ENCODE results near the gene CEP72.

The CEP72 gene

DNA sequence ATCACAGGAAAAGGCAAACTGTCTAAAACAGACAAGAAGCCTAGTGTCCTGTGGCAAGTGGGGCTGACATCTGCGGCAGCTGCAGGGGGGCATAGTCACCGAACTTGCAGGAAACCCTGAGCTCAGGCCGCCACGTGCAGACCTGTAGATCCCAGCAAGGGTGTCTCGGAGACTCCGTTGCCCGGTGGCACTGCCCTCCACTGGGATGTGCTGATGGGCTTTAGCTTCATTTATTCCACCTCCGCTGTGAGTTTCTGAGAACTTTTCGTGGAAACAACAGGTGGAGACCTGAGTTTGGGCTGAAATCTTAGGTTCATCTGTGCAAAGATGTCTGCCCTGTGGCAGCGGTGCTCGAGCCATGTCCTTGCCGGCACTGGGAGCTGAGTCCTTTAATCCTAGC, 22.1 kb downstream of the CEP72 start:
- DNase-seq (ENCODE audit: low read depth): no peak
- H3K4me3 ChIP-seq (ENCODE audit: low read length): no peak overlapping the region
- TF ChIP-seq CTCF (conservative IDR thresholded peaks at IDR 0.05; ENCODE audit: low read depth, low read length): no peak

DNA sequence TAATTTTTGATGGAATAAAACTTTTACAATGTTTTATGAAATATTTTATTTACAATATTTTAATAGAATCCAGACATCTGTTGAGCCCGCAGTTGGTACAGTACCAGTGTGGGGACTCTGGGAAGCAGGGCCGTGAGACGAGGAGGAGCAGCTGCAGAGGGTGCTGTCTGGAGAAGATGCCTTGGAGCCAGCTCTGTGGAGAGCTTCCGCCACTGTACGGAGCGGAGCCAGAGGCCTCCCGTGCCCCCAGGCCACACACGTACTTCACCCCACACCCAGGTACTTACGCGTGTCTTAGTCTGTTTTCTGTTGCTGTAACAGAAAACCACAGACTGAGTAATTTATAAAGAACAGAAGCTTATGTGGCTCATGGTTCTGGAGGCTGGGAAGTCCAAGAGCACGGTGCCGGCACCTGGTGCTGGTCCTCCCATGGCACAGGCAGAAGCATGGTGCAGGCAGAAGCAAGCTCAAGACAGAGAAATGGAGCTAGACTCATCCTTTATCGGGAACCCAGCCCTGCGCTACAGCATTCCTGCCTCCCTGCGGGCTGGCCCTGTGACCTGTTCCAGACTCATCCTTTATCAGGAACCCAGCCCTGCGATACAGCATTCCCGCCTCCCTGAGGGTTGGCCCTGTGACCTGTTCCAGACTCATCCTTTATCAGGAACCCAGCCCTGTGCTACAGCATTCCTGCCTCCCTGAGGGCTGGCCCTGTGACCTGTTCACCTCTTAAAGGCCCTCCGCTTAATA, 23.3 kb downstream of the CEP72 start:
- no peak overlapping the region for H3K4me3 ChIP-seq (ENCODE audit: low read length)
- TF ChIP-seq CTCF (conservative IDR thresholded peaks at IDR 0.05; ENCODE audit: low read depth, low read length): no peak
- DNase-seq (ENCODE audit: low read depth): no peak

DNA sequence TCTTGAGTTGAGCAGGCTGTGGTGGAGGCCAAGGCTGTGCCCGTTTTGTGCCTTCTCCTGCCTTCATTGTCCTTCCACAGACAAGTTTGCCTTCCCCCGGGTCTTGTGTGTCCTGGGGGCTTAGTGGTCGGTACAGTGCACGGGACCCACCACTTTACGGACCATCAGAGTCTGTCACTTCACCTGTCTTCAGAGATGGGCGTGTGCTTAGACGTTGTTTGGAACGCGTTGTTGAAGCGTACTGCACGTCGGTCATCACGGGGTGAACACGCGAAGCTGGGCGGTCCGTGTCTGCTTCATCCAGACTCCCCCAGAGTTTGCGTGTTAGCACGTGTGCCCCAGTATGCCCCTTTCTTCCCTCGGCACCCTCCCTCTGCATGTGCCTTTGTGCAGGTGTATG, 24.8 kb downstream of the CEP72 start:
- H3K4me3 ChIP-seq (ENCODE audit: low read length): no peak overlapping the region
- no peak for TF ChIP-seq CTCF (conservative IDR thresholded peaks at IDR 0.05; ENCODE audit: low read depth, low read length)
- no peak for DNase-seq (ENCODE audit: low read depth)

- TF ChIP-seq CTCF (conservative IDR thresholded peaks at IDR 0.05; ENCODE audit: low read depth, low read length): no peak
- no peak for DNase-seq (ENCODE audit: low read depth)
- H3K4me3 ChIP-seq (ENCODE audit: low read length): no peak overlapping the region
Measured at GRCh38 chr5:637581-638450, 25.7 kb downstream of the CEP72 start.

- no peak for TF ChIP-seq CTCF (conservative IDR thresholded peaks at IDR 0.05; ENCODE audit: low read depth, low read length)
- no peak overlapping the region for H3K4me3 ChIP-seq (ENCODE audit: low read length)
- no peak for DNase-seq (ENCODE audit: low read depth)
Measured at GRCh38 chr5:638501-639252, 26.5 kb downstream of the CEP72 start.

- no peak overlapping the region for H3K4me3 ChIP-seq (ENCODE audit: low read length)
- no peak for TF ChIP-seq CTCF (conservative IDR thresholded peaks at IDR 0.05; ENCODE audit: low read depth, low read length)
Measured at GRCh38 chr5:639253-639530, 27.1 kb downstream of the CEP72 start.

More at GRCh38 chr5:639253-639530, 27.1 kb downstream of the CEP72 start:
- DNase-seq (ENCODE audit: low read depth): no peak
